Inferior parietal cortex (tissue), 1 donor: ENCODE measurements around the gene EEF2.
A peak's percentile ranks its signal among the peaks of the same experiment; 100 is the strongest.

Experiments
- DNase-seq: peaks from one replicate; pipeline ENCODE4 v3.0.0-alpha.2; 2016; ENCODE audit errors: extremely low spot score

The EEF2 gene

DNA sequence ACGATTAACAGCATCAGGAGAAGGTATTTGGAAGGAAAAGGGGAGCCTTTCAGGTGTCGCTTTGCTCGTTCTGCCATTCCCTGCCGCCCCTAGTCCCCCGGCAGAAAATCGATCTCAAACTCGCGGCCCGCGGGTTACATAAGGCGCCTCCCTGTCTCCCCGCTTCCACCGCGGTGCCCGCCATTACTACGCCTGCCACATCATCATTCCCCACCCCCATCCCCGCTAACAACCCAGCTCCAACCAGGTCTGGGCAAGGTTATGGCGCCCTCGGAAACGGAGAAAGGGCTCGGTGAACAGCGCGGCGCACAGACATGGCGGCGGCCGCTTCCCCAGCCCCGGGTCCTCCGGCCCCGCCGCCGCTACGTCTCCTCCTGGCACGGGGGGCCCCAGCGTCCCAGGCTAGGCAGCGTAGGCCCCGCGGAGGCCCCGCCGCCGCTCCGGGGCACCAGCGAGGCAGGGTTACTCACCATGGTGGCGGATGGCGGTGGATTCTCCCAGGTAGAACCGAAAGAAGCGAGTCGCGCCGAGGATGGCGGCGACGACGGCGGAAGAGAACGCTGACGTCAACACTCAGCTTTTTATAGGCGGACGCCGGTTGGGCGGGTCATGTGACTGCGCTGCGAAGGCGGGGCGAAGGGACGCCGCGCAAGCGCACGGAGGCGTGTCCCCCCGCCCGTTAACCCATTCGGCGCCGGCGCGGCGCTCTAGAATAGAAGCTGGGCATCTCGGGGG lies at the start of gene EEF2:
Gene EEF2, minus strand, starts transcription at position 556 of the 735 bp plus-strand sequence. Its CDS starts 83 bp downstream, at position 473.
- peak; percentile 94 for DNase-seq

DNA sequence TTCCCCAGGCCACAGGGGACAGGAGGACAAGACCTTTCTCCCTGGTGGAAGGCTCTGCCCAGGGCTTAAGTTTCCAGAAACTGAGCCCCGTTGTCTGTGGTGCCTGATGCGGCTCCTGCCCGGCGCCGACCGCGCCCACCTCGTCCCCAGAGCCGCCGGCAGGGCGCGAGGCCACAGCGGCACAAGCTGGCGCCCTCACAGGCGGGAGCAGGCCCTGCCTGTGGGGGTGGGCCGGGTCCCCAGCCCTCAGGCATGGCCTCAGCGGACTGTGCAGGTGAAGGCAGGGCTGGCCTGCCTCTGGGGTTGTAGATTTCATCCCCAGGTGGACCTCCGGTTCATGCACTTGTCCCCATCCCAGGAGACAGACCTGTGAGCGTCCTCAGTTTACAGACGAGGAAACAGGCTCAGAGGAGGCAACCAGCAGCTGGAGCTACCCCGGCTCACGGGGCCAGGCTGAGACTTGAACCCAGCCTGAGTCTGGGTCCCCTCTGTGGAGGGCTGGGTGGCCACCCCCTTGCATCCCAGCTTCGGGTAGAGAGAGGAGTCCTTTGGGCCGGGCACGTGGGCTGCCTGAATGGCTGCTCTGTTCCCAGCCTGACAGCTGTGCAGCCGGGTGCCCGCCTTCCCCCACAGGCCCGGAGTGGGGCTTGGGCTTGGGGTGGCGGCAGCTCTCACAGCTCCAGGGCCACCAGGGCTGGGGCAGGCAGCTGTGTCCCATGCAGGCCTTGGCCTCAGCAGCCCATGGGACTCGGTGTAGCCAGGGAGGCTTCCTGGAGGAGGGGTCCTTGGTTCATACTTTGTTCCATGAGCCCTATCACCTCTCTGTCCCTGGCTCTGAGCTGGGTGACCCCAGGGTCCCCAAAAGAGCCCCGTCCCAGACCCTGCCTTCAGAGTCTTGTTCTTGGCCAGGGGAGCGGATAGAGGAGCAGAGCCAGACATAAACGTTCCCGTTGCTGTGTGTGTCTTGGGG lies 49.1 kb upstream of the EEF2 start:
- DNase-seq, result peak; percentile 67

DNA sequence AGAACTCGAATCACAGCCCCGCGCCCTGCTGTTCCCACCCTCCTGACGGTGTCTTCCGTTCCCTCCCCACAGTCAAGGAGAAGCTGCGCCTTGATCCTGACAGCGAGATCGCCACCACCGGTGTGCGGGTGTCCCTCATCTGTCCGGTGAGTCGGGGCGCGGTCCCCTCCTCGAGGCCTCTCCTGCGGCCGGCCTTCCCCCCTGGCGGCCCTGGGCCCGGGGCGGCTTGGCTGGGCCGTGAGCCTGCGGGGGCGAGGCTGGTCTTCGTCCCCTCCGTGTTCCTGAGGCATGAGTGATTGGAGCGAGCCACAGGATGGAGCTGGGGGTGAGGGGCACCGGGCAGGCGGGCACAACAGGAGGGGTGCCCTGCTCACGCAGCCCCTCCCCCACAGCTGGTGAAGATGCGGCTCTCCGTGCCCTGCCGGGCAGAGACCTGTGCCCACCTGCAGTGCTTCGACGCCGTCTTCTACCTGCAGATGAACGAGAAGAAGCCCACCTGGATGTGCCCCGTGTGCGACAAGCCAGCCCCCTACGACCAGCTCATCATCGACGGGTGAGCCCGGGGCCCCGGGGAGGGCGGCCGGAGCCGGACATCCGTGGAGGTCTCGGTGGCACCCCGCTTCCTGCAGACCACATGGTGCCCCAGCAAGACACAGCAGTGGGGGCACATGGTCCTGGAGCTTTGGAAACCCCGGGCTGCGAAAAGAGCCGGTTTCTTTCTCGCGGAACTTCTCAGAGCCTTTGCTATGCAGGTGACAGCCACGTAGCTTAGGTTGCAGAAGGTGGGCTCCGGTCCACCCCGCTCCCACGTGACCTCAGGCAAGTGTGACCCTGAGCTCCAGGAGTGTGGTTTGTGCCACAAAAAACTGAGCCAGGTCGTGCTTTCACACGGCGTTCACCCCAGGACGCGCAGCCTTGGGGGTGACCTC lies 48.0 kb upstream of the EEF2 start:
- DNase-seq, result no peak

DNA sequence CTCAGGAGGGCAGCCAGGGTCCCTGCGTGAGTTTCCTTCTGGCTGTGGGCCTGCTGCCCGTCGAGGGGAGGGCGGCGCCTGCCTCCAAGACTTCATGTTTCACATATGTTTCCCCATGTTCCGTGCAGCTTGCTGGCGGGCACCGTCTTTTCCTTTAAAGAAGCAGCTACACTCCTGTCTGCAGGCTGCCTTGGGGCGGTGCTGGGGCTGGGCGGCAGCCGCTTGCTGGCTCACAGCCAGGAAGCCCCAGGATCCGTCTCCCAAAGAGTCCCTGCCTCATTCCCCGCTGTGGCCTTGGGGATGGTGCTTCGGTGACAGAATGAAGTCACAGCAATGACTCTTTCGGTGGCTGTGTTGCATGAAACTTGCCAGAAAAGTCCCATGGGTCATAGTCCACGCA lies 47.2 kb upstream of the EEF2 start:
- no peak for DNase-seq

DNA sequence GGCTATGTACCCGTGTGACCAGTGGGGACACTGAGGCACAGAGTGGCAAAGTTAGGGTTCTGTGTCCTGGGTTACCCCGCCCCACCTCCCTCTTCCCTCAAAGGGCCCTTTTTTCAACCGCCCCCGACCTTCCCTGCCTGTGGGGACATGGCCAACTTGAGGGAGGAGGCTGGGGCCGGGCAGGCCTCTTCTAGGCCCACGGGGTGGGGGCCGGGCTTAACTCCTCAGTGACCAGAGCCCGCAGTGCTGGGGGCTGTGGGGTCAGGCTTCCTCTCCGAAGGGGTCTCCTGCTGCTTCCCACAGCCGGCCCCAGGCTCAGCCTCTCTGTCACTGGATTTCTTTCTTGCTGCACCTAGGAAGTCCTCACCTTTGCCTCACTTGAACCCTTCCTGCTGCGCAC lies 46.2 kb upstream of the EEF2 start:
- no peak for DNase-seq

DNA sequence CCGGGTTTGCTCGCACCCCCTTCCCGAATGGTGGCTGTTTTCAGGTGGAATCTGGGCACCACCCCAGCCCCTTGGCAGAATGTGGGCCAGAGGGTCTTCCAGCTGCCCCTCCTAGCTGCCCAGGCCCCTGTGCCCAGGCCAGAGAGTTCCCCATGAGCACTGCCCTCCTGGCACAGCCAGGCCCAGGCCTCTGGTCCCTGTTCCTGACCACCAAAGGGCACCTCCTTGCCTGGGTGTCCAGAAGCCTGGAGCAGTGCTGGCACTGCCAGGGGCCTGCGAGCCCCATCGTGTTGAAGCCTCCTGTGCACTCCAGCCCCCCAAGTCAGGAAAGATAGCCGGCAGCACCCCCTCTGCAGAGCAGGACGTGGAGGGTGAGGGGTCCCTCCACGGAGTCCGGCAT lies 45.7 kb upstream of the EEF2 start:
- no peak for DNase-seq

DNA sequence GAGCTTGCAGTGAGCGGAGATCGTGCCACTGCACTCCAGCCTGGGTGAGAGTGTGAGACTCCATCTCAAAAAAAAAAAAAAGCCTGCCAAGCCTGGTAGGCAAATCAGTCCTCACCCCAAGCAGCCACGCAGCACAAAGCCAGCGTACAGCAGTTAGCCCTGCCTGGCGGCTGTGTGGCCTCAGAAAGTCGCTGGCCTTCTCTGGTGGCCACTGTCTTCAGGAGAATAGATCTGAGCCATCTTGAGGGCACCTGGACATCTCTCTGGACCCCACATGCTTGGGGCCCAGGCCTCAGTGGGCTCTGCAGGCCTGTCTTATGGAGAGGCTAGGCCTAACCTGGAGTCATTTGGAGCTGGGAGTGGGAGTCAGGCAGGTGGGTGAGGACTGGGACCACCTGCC lies 45.3 kb upstream of the EEF2 start:
- no peak for DNase-seq

DNA sequence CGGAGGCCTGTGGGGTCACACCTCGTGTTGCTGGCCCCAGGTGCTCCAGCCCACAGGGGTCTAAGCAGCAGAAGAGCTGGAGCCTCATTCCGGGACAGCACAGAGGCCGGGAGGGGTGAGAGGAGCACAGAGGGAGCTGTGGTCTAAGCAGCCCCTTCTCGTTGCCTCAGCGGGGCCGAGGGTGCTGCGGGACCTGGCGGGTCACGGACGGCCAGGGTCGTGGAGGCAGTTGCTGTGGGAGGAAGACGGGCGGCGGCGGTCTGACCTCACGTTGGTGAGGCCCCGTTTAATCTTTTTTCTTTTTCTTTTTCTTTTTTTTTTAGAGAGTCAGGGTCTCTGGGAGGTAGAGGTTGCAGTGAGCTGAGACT lies 44.0 kb upstream of the EEF2 start:
- DNase-seq, result no peak

DNA sequence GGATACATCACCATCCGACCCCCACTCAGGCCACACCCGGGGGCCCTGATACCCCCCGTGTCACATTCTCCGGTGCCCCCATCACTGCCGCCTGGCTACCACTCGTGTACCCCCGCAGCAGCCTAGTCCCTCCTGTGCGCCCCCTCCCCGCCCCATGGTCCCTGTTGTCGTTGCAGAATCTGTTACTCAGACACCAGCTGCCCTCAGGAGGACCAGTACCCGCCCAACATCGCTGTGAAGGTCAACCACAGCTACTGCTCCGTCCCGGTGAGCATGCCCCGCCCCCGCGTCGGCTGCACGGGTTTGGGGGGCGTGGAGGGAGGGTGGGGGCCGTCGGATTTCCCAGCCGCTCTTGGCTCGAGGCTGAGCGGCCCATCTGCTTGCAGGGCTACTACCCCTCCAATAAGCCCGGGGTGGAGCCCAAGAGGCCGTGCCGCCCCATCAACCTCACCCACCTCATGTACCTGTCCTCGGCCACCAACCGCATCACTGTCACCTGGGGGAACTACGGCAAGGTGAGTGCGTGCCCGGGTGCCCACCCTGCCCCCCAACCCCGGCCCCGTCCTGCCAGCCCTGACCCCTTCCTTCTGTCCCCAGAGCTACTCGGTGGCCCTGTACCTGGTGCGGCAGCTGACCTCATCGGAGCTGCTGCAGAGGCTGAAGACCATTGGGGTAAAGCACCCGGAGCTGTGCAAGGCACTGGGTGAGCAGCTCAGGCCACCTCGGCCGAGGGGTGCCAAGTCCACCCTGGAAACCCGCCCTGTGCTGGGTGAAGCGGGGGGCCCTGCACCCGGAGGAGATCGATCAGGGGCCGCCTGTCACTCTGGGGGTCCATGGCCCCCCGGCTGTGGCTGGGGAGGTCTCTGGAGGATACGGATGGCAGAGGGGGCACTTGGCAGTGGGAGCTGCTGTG lies 43.3 kb upstream of the EEF2 start:
- DNase-seq, result no peak

DNA sequence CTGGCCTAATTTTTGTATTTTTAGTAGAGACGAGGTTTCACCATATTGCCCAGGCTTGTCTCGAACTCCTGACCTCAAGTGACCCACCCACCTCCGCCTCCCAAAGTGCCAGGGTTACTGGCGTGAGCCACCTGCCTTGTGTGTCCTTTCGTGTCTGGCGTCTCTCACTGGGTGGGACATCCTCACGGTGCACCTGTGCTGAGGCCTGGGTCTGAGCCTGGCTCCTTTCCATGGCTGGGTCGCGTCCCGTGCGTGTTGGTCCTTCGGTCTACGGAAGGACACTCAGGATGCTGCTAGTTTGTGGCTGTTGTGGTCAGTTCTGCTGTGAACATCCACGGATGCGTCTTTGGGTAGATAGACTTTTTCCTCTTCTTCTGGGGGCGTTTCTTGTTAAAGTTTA lies 41.9 kb upstream of the EEF2 start:
- DNase-seq, result no peak

DNA sequence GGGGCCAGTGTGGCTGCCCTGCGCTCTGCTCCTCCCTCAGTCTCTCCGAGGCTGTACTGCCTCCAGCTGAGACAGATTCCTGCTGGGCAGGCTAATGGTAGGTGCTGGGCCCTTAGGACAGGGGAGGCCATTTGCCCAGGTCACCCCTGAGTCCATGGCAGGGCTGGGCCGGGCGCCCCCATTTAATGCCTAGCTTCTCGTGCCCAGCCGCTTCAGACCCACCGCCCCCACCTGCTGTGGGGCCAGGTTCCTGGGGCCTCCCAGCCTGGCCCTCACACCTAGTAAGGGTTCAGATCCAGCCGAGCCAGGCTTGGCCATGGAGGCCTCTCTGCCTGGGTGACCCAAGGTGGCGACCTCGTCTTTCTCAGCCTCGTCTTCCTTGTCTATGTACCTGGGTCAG lies 40.1 kb upstream of the EEF2 start:
- DNase-seq, result no peak

DNA sequence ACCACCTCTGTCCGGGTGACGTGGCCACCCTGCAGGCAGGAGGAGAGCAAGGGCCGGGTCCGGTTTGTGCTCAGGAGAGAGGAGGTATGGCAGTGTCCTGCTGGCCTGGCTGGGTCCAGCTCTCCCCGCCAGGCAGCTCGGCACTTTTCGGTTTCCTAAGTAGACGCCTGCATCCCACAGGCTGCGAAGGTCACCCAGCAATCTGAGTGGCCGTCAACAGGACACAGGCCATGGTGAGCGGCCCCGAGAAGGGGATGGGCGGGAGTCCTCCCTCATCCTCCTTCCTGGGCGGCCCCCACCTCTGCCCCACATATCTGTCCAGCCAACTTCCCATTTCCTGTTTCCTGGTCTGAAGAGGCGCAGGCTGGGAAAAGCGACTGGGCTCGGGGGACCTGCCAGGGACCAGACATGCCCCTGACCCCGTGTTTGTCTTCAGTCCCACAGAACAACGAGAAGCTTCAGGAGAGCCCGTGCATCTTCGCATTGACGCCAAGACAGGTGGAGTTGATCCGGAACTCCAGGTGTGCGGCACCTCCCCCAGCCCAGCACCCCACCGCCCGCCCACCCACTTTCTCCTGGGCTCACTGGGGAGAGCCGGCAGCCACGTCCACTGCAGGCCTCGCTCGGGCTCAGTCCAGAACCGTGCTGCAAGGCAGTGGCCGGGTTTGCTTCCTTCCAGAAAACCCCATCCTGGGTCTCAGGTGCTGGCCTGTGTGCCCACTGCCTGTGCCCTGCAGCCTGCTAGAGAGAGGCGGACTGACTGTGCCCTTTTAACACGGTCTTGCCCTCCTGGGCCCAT lies 38.5 kb upstream of the EEF2 start:
- no peak for DNase-seq

DNA sequence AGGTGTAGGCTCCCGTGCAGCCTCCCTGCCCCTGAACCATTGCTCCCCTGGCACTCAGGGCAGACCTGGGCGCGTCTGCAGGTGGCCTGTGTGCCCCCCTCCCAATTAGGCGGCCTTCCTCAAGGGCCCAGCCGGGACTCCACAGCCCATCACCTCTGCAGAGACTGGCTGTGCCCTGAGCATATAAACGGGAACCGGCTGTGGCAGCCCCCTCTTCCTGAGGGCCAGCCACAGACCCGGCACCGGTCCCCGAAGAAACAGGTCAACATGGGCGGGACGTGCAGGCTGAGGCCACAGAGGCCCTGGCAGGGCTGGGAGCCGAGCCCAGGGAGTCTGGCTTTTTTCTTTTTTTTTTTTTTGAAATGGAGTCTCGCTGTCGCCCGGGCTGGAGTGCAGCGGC lies 34.3 kb upstream of the EEF2 start:
- DNase-seq, result no peak

DNA sequence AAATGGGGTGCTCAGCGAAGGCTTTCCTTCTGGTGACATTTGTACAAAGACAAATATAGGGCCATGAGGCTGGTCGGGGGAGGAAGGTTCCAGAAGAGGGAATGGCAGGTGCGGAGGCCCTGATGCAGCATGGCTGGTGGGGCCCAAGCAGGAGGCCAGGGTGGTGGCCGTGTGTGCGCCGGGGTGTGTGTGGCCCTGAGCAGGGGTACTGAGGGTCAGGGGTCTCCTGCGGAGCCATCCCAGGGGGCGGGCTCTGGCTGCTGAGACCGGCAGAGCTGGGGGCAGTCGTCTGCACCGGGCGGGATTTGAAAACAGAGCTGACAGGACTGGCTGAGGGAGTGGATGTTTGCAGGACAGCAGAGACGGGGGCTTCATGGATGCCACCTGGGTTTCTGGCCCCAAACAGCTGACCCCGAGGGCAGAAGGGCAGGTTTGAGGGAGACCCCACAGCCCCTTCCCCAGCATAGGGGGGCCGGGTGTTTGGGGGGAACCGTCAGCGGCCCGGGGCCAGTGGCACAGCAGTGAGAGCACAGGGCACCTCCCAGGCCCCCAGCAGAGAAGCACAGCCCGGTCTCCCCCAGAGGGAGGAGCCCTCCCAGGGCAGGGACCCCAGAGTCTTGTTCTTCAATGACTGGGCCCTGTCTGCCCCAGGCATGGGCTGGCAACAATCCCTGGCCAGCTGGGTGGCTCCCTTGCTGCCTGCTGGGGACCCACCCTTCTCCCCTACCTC lies 33.7 kb upstream of the EEF2 start:
- no peak for DNase-seq

DNA sequence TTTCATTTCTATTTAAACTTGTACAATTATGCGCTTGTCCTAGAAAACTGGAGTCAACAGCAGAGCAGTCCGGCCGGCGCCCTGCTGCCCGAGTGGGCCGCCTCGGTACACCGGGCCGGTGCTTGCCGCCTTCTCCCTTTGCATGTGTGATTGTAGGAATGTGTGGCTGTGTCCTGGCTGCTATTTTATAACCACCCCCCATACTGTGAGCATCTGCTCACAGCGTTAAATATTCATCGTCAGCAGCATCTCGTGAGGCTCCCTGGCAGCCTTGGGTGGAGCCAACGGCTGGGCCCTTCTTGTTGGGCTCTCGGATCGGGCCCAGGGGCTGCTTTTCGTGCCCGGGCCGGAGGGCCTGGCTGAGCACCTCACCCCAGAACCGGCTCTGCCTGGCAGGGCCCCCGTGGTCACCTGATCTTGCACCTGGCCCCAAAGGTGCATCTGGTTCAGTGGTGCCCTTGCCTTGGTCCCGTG lies 32.9 kb upstream of the EEF2 start:
- DNase-seq, result peak; percentile 59

DNA sequence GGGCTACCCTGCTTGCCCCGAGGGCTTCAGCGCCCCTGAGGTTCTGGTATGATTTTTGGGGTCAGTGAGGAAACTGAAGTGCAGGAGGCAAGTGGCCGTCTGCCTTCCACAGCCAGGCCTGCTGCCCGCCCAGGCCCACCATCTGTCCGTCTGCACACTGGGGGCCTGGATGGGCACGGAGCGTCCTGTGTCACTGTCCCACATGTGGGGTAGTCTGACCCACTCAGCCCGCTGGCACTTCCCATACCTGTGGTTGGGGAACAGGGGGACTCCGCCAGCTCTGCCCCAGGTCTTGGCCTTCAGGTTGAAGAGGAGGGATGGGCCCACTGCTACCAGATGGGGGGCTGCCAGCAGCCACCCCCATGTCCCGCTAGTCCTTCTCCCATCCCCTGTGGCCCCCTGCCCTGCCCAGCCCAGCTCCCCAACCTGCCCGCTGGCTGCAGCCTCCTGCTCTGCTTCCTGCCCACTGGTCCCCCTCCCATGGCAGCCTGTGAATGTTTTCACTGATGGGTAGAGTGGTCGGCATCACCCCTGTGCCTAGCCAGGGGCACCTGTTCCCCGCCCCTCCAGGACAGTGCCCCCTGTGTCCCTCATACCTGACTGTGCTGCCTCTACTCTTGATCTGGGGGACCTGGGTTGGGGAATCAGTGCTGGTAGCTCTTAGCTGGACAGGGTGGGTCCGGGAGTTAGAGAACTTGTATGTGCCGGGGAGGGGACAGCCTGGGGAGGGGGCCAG lies 31.8 kb upstream of the EEF2 start:
- no peak for DNase-seq

DNA sequence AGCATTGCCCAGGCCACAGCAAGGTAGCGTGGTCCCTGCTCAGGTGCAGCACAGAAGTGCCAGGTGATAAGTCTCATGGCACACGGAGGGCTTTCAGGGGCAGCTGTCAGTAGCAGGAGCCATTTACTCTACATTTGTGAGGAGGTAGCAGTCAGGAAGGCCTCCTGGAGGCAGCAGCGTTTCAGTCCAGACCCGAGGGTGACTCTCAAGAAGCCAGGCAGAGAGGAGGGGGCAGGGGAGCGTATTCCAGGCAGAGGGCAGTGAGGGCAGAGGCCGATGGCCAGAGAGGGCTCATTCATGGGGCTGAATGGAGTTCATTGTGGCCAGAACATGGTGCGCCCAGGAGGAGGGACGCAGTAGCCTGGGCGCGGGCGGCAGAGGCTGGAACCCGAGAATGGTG lies 31.2 kb upstream of the EEF2 start:
- DNase-seq, result peak; percentile 76

DNA sequence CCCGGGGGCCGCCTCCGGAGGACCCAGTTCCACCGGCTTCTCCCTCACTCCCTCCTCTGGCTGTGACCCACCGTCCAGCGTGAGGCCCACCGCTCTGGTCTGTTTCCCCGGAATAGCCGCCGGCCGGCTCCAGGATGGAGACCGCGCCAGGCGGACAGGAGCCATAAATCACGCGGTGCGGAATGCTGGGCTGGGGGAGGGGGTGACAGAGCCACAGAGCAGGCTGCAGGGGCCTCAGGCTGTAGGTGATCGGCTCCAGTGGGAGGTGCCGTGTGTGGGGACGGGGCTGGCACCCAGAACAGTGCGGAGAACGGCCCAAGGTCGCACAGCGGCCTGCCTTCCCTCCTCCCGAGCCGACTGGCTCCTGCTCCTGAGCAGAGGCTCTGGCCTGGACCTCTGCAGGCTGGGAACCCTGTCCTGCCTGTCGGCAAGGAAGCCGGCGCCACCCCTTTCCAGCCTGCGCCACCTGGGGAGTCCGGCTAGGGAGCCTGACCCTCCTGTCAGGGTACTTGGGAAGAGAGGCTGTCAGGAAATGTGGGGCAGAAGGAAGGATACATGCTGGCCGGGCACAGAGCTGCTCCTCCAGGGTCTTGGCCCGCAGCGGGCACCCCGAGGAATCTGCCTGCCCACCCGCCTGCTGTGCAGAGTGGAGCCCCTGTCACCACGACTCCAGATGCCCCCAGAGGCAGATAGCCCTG lies 30.6 kb upstream of the EEF2 start:
- no peak for DNase-seq
